BLaER1 treated with 17β-estradiol and CSF1 and Interleukin-3, amounts not matched to agents 10 nM and 100 nM (cell line): ENCODE data around the gene SLC46A2.

Experiments used
- H3K27ac ChIP-seq, 11 experiments: shearing (Covaris generic); formaldehyde crosslinking; 2 replicates each; pipeline ENCODE4 v1.8.1; 2022
- H3K27me3 ChIP-seq, 11 experiments: shearing (Covaris generic); formaldehyde crosslinking; 2 replicates each; pipeline ENCODE4 v1.8.1; 2022
- H3K36me3 ChIP-seq, 11 experiments: shearing (Covaris generic); formaldehyde crosslinking; 2 replicates each; pipeline ENCODE4 v1.8.1; 2022
- H3K4me1 ChIP-seq, 10 experiments: shearing (Covaris generic); formaldehyde crosslinking; 2 replicates each; pipeline ENCODE4 v1.8.1; 2022
- H3K4me2 ChIP-seq, 11 experiments: shearing (Covaris generic); formaldehyde crosslinking; 2 replicates each; pipeline ENCODE4 v1.8.1; 2022
- H3K4me3 ChIP-seq, 10 experiments: shearing (Covaris generic); formaldehyde crosslinking; 2 replicates each; pipeline ENCODE4 v1.8.1; 2022
- H3K9ac ChIP-seq, 11 experiments: shearing (Covaris generic); formaldehyde crosslinking; 2 replicates each; pipeline ENCODE4 v1.8.1; 2022
- H3K9me3 ChIP-seq, 11 experiments: shearing (Covaris generic); formaldehyde crosslinking; replicated peaks in 1 of 11; 2 replicates each; pipeline ENCODE4 v1.8.1; 2022
- H4K20me1 ChIP-seq, 11 experiments: shearing (Covaris generic); formaldehyde crosslinking; 2 replicates each; pipeline ENCODE4 v1.8.1; 2022
- Cebpa-rat ChIP-seq, 11 experiments: shearing (Covaris generic); IDR thresholded peaks; 2 replicates each; pipeline ENCODE4 v1.8.1; 2022

Gene SLC46A2

GRCh38 chr9:112867275-112867991, 23.2 kb downstream of the SLC46A2 start:
- Histone ChIP-seq H3K4me2 (peak overlapping the region; percentile 66 to 92 (median 77); a peak in 20 of 22 replicates), H3K36me3 (peaks cover 7 to 56% (median 22%) of the 10 kb centered on the region in 11 experiments; a peak in 18 of 22 replicates), H4K20me1 (no peaks in the 10 kb centered on the region; a peak in 1 of 22 replicates), H3K9ac (peak overlapping the region in 9 of 11 experiments; percentile 21 to 71 (median 57); a peak in 12 of 22 replicates), H3K27me3 (no peaks in the 10 kb centered on the region), H3K4me1 (peaks cover 39 to 100% (median 88%) of the 10 kb centered on the region in 10 experiments), H3K27ac (peak overlapping the region; percentile 48 to 100 (median 76); a peak in 20 of 22 replicates), H3K4me3 (peak overlapping the region in 4 of 10 experiments; percentile 10 to 34 (median 18); a peak in 4 of 20 replicates), H3K9me3 (peaks cover 0 to 12% (median 0%) of the 10 kb centered on the region in 11 experiments; a peak in 5 of 22 replicates)
- no peak for TF ChIP-seq Cebpa-rat (IDR thresholded peaks at IDR 0.05)

DNA sequence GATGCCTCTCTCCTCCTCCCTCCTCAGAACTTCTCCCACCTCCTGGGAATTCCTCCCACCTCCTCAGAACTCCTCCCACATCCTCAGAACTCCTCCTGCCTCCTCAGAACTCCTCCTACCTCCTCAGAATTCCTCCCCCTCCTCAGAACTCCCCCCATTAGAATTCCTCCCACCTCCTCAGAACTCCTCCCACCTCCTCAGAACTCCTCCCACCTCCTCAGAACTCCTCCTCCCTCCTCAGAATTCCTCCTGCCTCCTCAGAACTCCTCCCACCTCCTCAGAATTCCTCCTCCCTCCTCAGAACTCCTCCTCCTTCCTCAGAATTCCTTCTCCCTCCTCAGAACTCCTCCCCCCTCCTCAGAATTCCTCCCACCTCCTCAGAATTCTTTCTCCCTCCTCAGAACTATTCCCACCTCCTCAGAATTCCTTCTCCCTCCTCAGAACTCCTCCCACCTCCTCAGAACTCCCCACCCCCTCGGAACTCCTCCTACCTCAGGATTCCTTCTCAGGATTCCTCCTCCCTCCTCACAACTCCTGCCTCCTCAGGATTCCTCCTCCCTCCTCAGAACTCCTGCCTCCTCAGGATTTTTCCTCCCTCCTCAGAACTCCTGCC, 23.9 kb downstream of the SLC46A2 start:
- Histone ChIP-seq H3K4me1 (peaks cover 46 to 100% (median 88%) of the 10 kb centered on the region in 10 experiments), H3K4me2 (peak overlapping the region in 9 of 11 experiments; percentile 4 to 92 (median 80); a peak in 18 of 22 replicates), H4K20me1 (no peaks in the 10 kb centered on the region; a peak in 1 of 22 replicates), H3K27me3 (no peaks in the 10 kb centered on the region), H3K9ac (peak overlapping the region in 9 of 11 experiments; percentile 17 to 66 (median 40); a peak in 11 of 22 replicates), H3K4me3 (peak overlapping the region in 4 of 10 experiments; percentile 10 to 41 (median 18); a peak in 4 of 20 replicates), H3K36me3 (peaks cover 7 to 49% (median 22%) of the 10 kb centered on the region in 11 experiments; a peak in 17 of 22 replicates), H3K9me3 (peaks cover 0 to 11% (median 0%) of the 10 kb centered on the region in 11 experiments; a peak in 5 of 22 replicates), H3K27ac (peak overlapping the region; percentile 26 to 100 (median 76); a peak in 21 of 22 replicates)
- TF ChIP-seq Cebpa-rat (IDR thresholded peaks at IDR 0.05): no peak

- Histone ChIP-seq H4K20me1 (no peaks in the 10 kb centered on the region; a peak in 1 of 22 replicates), H3K9ac (peak overlapping the region in 6 of 11 experiments; percentile 82 to 92 (median 87); a peak in 9 of 22 replicates), H3K4me3 (no peak overlapping the region), H3K4me2 (peak overlapping the region in 8 of 11 experiments; percentile 69 to 97 (median 91); a peak in 15 of 22 replicates), H3K36me3 (peaks cover 1 to 33% (median 9%) of the 10 kb centered on the region in 11 experiments; a peak in 15 of 22 replicates), H3K9me3 (peaks cover 0 to 11% (median 0%) of the 10 kb centered on the region in 11 experiments; a peak in 5 of 22 replicates), H3K27me3 (no peaks in the 10 kb centered on the region), H3K4me1 (peaks cover 56 to 100% (median 97%) of the 10 kb centered on the region in 10 experiments), H3K27ac (peak overlapping the region; percentile 84 to 100 (median 98); a peak in 21 of 22 replicates)
- no peak for TF ChIP-seq Cebpa-rat (IDR thresholded peaks at IDR 0.05)
Observed at GRCh38 chr9:112864982-112865381, 25.7 kb downstream of the SLC46A2 start.

DNA sequence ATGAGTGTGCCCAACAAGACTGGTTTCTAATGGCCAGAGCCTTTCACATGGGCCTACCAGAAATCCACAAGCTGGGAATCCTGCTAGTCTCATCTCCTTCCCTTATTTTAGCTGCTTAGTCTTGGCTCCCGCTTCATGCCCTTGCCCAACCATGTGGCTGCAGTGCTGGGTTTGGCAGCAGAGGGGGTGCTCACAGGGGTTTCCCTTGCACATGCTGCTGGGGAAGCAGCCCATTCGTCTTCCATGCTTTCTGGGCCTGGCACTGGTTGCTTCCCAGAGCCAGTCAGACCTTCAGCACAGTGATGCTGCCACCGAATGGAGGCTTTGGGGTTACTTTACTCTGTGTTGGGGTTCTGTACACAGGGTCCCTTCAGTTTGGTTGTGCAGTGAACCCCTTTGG, 26.3 kb downstream of the SLC46A2 start:
- peaks cover 0 to 27% (median 7%) of the 10 kb centered on the region in 11 experiments; a peak in 11 of 22 replicates for H3K36me3 ChIP-seq
- TF ChIP-seq Cebpa-rat (IDR thresholded peaks at IDR 0.05): no peak
- H3K27ac ChIP-seq: peak overlapping the region; percentile 84 to 100 (median 98)
- peaks cover 0 to 11% (median 0%) of the 10 kb centered on the region in 11 experiments; a peak in 5 of 22 replicates for H3K9me3 ChIP-seq
- H3K4me1 ChIP-seq: peaks cover 53 to 100% (median 97%) of the 10 kb centered on the region in 10 experiments
- peak overlapping the region in 10 of 11 experiments; percentile 65 to 92 (median 84); a peak in 19 of 22 replicates for H3K9ac ChIP-seq
- no peaks in the 10 kb centered on the region for H3K27me3 ChIP-seq
- peak overlapping the region in 2 of 10 experiments; percentile 13 to 24; a peak in 1 of 20 replicates for H3K4me3 ChIP-seq
- no peaks in the 10 kb centered on the region; a peak in 1 of 22 replicates for H4K20me1 ChIP-seq
- peak overlapping the region; percentile 37 to 97 (median 83); a peak in 21 of 22 replicates for H3K4me2 ChIP-seq

DNA sequence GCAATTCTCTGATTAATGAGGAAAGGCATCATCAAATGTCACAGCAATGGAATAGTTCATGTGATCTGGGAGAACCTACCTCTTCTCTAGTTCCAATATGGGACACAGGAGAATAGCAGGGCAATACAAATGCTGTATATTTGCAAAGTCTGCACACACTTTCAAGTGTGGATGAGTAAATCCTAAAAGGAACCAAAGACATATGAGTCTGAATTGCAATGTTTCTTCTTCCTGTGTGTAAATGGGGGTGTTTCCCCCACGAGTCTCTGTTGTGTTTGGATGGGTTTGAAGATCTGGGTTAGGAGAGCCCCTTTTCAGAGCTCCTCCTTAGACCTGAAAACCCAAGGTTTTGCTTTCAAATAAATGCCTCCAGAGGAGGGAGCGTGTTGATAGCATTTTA, 26.9 kb downstream of the SLC46A2 start:
- Histone ChIP-seq H4K20me1 (no peaks in the 10 kb centered on the region; a peak in 1 of 22 replicates), H3K9me3 (peaks cover 0 to 11% (median 0%) of the 10 kb centered on the region in 11 experiments; a peak in 5 of 22 replicates), H3K9ac (peak overlapping the region; percentile 33 to 92 (median 83); a peak in 21 of 22 replicates), H3K4me2 (peak overlapping the region; percentile 37 to 97 (median 83)), H3K4me3 (peak overlapping the region in 3 of 10 experiments; percentile 5 to 13 (median 11); a peak in 2 of 20 replicates), H3K27ac (peak overlapping the region; percentile 84 to 100 (median 98)), H3K27me3 (no peaks in the 10 kb centered on the region), H3K36me3 (peaks cover 0 to 27% (median 7%) of the 10 kb centered on the region in 11 experiments; a peak in 11 of 22 replicates), H3K4me1 (peaks cover 49 to 100% (median 97%) of the 10 kb centered on the region in 10 experiments)
- no peak for TF ChIP-seq Cebpa-rat (IDR thresholded peaks at IDR 0.05)

GRCh38 chr9:112863214-112863613, 27.5 kb downstream of the SLC46A2 start:
- Histone ChIP-seq H3K4me2 (peak overlapping the region; percentile 37 to 97 (median 83)), H3K9me3 (peaks cover 0 to 11% (median 0%) of the 10 kb centered on the region in 11 experiments; a peak in 5 of 22 replicates), H3K4me3 (peak overlapping the region in 3 of 10 experiments; percentile 11 to 39 (median 12); a peak in 2 of 20 replicates), H3K9ac (peak overlapping the region; percentile 65 to 92 (median 83)), H3K4me1 (peaks cover 46 to 98% (median 95%) of the 10 kb centered on the region in 10 experiments), H4K20me1 (no peaks in the 10 kb centered on the region; a peak in 1 of 22 replicates), H3K27me3 (no peaks in the 10 kb centered on the region), H3K27ac (peak overlapping the region; percentile 84 to 100 (median 98)), H3K36me3 (peaks cover 0 to 21% (median 7%) of the 10 kb centered on the region in 11 experiments; a peak in 11 of 22 replicates)
- TF ChIP-seq Cebpa-rat (IDR thresholded peaks at IDR 0.05): peak; percentile 67 to 97 (median 90); a peak in 20 of 22 replicates

GRCh38 chr9:112861638-112862555, 28.8 kb downstream of the SLC46A2 start:
- TF ChIP-seq Cebpa-rat (IDR thresholded peaks at IDR 0.05): peak in 1 of 11 experiments; percentile 15; a peak in 3 of 22 replicates
- Histone ChIP-seq H3K27me3 (no peaks in the 10 kb centered on the region), H3K4me1 (peaks cover 41 to 98% (median 95%) of the 10 kb centered on the region in 10 experiments), H3K27ac (peak overlapping the region; percentile 84 to 100 (median 98)), H3K9me3 (peaks cover 0 to 7% (median 0%) of the 10 kb centered on the region in 11 experiments; a peak in 5 of 22 replicates), H3K4me3 (peak overlapping the region in 5 of 10 experiments; percentile 11 to 39 (median 20); a peak in 7 of 20 replicates), H4K20me1 (no peaks in the 10 kb centered on the region; a peak in 1 of 22 replicates), H3K36me3 (peaks cover 0 to 22% (median 6%) of the 10 kb centered on the region in 11 experiments; a peak in 9 of 22 replicates), H3K4me2 (peak overlapping the region; percentile 37 to 97 (median 83)), H3K9ac (peak overlapping the region; percentile 65 to 92 (median 83))
